Natural killer cell (primary cell): ENCODE data around the gene GNPTG. TPM values are rescaled to one million over a fixed set of nuclear protein-coding genes. Genes with fewer than 3 reads are reported as not detected.

Source experiments
- ATAC-seq, 3 donors: fragments of 150-1000 bp in 2 of 3; fragments of 200-7000 bp in 1 of 3; cut with Tn5 transposase; 1 replicate in 1 of 3; 2 replicates in 2 of 3; pipeline ENCODE4 v1.10.0; 2021; ENCODE audit warnings: mild to moderate bottlenecking in 2 of 3, moderate library complexity in 2 of 3
- DNase-seq, 2 donors: peaks; one replicate each; pipeline versions ENCODE4 v3.0.0 to v3.0.0-alpha.2; 2013 to 2021; ENCODE audit warnings: mixed read lengths in 1 of 2
- H3K27ac ChIP-seq: one replicate; pipeline ENCODE4 v1.5.1; 2013; ENCODE audit warnings: mild to moderate bottlenecking, low read length
- H3K27me3 ChIP-seq: one replicate; pipeline ENCODE4 v1.6.1; 2013; ENCODE audit warnings: low read length; ENCODE audit not compliant: control insufficient read depth, insufficient read depth
- H3K36me3 ChIP-seq: one replicate; pipeline ENCODE4 v1.6.1; 2013; ENCODE audit warnings: low read length; ENCODE audit not compliant: control insufficient read depth, insufficient read depth
- H3K4me1 ChIP-seq: one replicate; pipeline ENCODE4 v1.6.1; 2013; ENCODE audit warnings: low read length; ENCODE audit not compliant: control insufficient read depth, insufficient read depth
- H3K4me3 ChIP-seq: one replicate; pipeline ENCODE4 v1.5.1; 2013; ENCODE audit warnings: low read length
- H3K9me3 ChIP-seq: one replicate; pipeline ENCODE4 v1.6.1; 2013; ENCODE audit warnings: low read length; ENCODE audit not compliant: control insufficient read depth, insufficient read depth
- H3K27ac Mint-ChIP-seq, 2 donors: one replicate each; pipeline ENCODE4 v1.8.0; 2022; ENCODE audit warnings: mild to moderate bottlenecking in 2 of 2, mixed read lengths in 2 of 2, moderate library complexity in 1 of 2
- H3K27me3 Mint-ChIP-seq, 2 donors: one replicate each; pipeline ENCODE4 v1.8.0; 2022; ENCODE audit warnings: low read depth in 2 of 2, mixed read lengths in 2 of 2
- H3K36me3 Mint-ChIP-seq: one replicate; pipeline ENCODE4 v1.8.0; 2022; ENCODE audit warnings: mixed read lengths
- H3K4me1 Mint-ChIP-seq, 2 donors: one replicate each; pipeline ENCODE4 v1.8.0; 2022; ENCODE audit warnings: mixed read lengths in 2 of 2
- H3K4me3 Mint-ChIP-seq: one replicate; pipeline ENCODE4 v1.8.0; 2022; ENCODE audit warnings: mild to moderate bottlenecking, moderate library complexity, mixed read lengths
- H3K9me3 Mint-ChIP-seq, 2 donors: one replicate each; pipeline ENCODE4 v1.8.0; 2022; ENCODE audit warnings: mixed read lengths in 2 of 2
- CTCF ChIP-seq: fragments of 200-600 bp; IDR thresholded peaks from one replicate; pipeline ENCODE4 v1.8.0; 2022; ENCODE audit warnings: antibody characterized with exemption
- WGBS: methylation state at CpG from one replicate; pipeline ENCODE4 v1.1.7; 2013; ENCODE audit warnings: missing lambda C conversion rate; ENCODE audit not compliant: insufficient coverage; 5-methylcytosine and 5-hydroxymethylcytosine counted together
- intact Hi-C: fragments of 100-400 bp; cut with micrococcal nuclease; formaldehyde crosslinking; loops from one replicate; pipeline ENCODE4 v1.14.2; 2022
- total RNA-seq, 4 donors: library from RNA; stranded (reverse); fragments of 120-200 nt in 1 of 4; gene quantifications; one replicate each; pipeline versions ENCODE4 v1.2.3 to v1.2.4, GENCODE V29; 2013 to 2022

Gene GNPTG
- total RNA-seq, 3 donors from 2014 or later (not counting 1 experiment from before 2014, with no cell fraction given), result 58.7 to 65.9 (median 62.0) TPM

- no peak overlapping the region for H3K4me3 ChIP-seq
- Mint-ChIP-seq H3K4me3 (no peak overlapping the region), H3K4me1 (peaks cover 15 to 30% of the 10 kb centered on the region in 2 donors), H3K9me3 (no peaks in the 10 kb centered on the region), H3K27ac (no peak overlapping the region), H3K27me3 (no peaks in the 10 kb centered on the region), H3K36me3 (no peaks in the 10 kb centered on the region)
- peaks cover 31% of the 10 kb centered on the region for H3K4me1 ChIP-seq
- no peak for ATAC-seq
- 91% methylated on average over 29 of the region's 29 CpGs for WGBS
- no peak for TF ChIP-seq CTCF
- intact Hi-C loops, result no loop called here
- H3K9me3 ChIP-seq, result no peaks in the 10 kb centered on the region
- no peak overlapping the region for H3K27ac ChIP-seq
- no peaks in the 10 kb centered on the region for H3K27me3 ChIP-seq
- H3K36me3 ChIP-seq, result peaks cover 12% of the 10 kb centered on the region
- DNase-seq, result no peak
Observed at GRCh38 chr16:1347962-1348361, 3.8 kb upstream of the GNPTG start.

- no peaks in the 10 kb centered on the region for H3K27me3 ChIP-seq
- H3K36me3 ChIP-seq, result peaks cover 12% of the 10 kb centered on the region
- Mint-ChIP-seq H3K9me3 (no peaks in the 10 kb centered on the region), H3K27me3 (no peaks in the 10 kb centered on the region), H3K4me1 (peaks cover 15 to 29% of the 10 kb centered on the region in 2 donors), H3K4me3 (no peak overlapping the region), H3K27ac (no peak overlapping the region), H3K36me3 (no peaks in the 10 kb centered on the region)
- 93% methylated on average over 15 of the region's 15 CpGs for WGBS
- H3K9me3 ChIP-seq, result no peaks in the 10 kb centered on the region
- H3K4me3 ChIP-seq, result no peak overlapping the region
- H3K27ac ChIP-seq, result no peak overlapping the region
- peaks cover 28% of the 10 kb centered on the region for H3K4me1 ChIP-seq
- DNase-seq (no peak), ATAC-seq (no peak)
- intact Hi-C loops, result no loop called here
- TF ChIP-seq CTCF, result no peak
Observed at GRCh38 chr16:1348441-1348840, 3.3 kb upstream of the GNPTG start.

GRCh38 chr16:1348926-1349325 is 2.8 kb upstream of the GNPTG start:
- H3K27ac ChIP-seq, result no peak overlapping the region
- peaks cover 12% of the 10 kb centered on the region for H3K36me3 ChIP-seq
- ATAC-seq (no peak), DNase-seq (no peak)
- TF ChIP-seq CTCF, result no peak
- H3K4me3 ChIP-seq, result no peak overlapping the region
- H3K27me3 ChIP-seq, result no peaks in the 10 kb centered on the region
- Mint-ChIP-seq H3K27ac (no peak overlapping the region), H3K9me3 (no peaks in the 10 kb centered on the region), H3K4me1 (peaks cover 18 to 33% of the 10 kb centered on the region in 2 donors), H3K36me3 (no peaks in the 10 kb centered on the region), H3K4me3 (no peak overlapping the region), H3K27me3 (no peaks in the 10 kb centered on the region)
- intact Hi-C loops, result no loop called here
- H3K9me3 ChIP-seq, result no peaks in the 10 kb centered on the region
- 96% methylated on average over 14 of the region's 14 CpGs for WGBS
- peaks cover 25% of the 10 kb centered on the region for H3K4me1 ChIP-seq

- H3K27ac ChIP-seq, result no peak overlapping the region
- Mint-ChIP-seq H3K36me3 (no peaks in the 10 kb centered on the region), H3K9me3 (no peaks in the 10 kb centered on the region), H3K4me3 (no peak overlapping the region), H3K27me3 (no peaks in the 10 kb centered on the region), H3K27ac (no peak overlapping the region), H3K4me1 (peaks cover 18 to 35% of the 10 kb centered on the region in 2 donors)
- H3K4me3 ChIP-seq, result no peak overlapping the region
- intact Hi-C loops, result no loop called here
- peaks cover 25% of the 10 kb centered on the region for H3K4me1 ChIP-seq
- DNase-seq (no peak), ATAC-seq (no peak)
- peaks cover 12% of the 10 kb centered on the region for H3K36me3 ChIP-seq
- WGBS, result 96% methylated on average over 16 of the region's 16 CpGs
- no peaks in the 10 kb centered on the region for H3K27me3 ChIP-seq
- TF ChIP-seq CTCF, result no peak
- no peaks in the 10 kb centered on the region for H3K9me3 ChIP-seq
Observed at GRCh38 chr16:1349351-1349750, 2.4 kb upstream of the GNPTG start.
